Heart left ventricle (tissue), 16 donors: ENCODE results near the gene NOL12. TPM values are rescaled to one million over a fixed set of nuclear protein-coding genes. Genes with fewer than 3 reads are reported as not detected.
A peak's percentile ranks its signal among the peaks of the same experiment; 100 is the strongest.
"Not testable (repeated sequence)": the region's sequence is repeated elsewhere in the genome, so short reads cannot be mapped to it uniquely, and the experiment has no call there.

ENCODE experiments used
- ATAC-seq, 4 donors: fragments of 200-7000 bp; cut with Tn5 transposase; one replicate each; pipeline ENCODE4 v1.9.1; 2020 to 2022; ENCODE audit warnings: moderate library complexity in 4 of 4, mild to moderate bottlenecking in 3 of 4, moderate number of reproducible peaks in 1 of 4
- DNase-seq, 5 donors: peaks; one replicate each; pipeline ENCODE4 v3.0.0-alpha.2; 2020
- H3K27ac ChIP-seq, 12 donors: fragments of 200-600 bp; sonication (generic) in 4 of 12; one replicate each; pipeline versions ENCODE4 v1.5.0 to v1.8.0; 2016 to 2022; ENCODE audit warnings: mild to moderate bottlenecking in 2 of 12
- H3K27me3 ChIP-seq, 9 donors: fragments of 200-600 bp; sonication (generic) in 2 of 9; one replicate each; pipeline versions ENCODE4 v1.5.1 to v1.8.0; 2016 to 2022; ENCODE audit warnings: mild to moderate bottlenecking in 3 of 9
- H3K36me3 ChIP-seq, 9 donors: fragments of 200-600 bp; sonication (generic) in 2 of 9; one replicate each; pipeline versions ENCODE4 v1.5.0 to v1.8.0; 2018 to 2022; ENCODE audit warnings: mild to moderate bottlenecking in 2 of 9
- H3K4me1 ChIP-seq, 12 donors: fragments of 200-600 bp; sonication (generic) in 4 of 12; one replicate each; pipeline versions ENCODE4 v1.5.0 to v1.8.0; 2016 to 2022; ENCODE audit warnings: mild to moderate bottlenecking in 3 of 12
- H3K4me3 ChIP-seq, 12 donors: fragments of 200-600 bp; sonication (generic) in 4 of 12; one replicate each; pipeline versions ENCODE4 v1.5.0 to v1.8.0; 2017 to 2022; ENCODE audit warnings: mild to moderate bottlenecking in 9 of 12, moderate library complexity in 4 of 12
- H3K9me3 ChIP-seq, 12 donors: fragments of 200-600 bp; sonication (generic) in 4 of 12; one replicate each; pipeline versions ENCODE4 v1.5.0 to v1.8.0; 2016 to 2022; ENCODE audit warnings: mild to moderate bottlenecking in 1 of 12
- CTCF ChIP-seq, 12 donors: fragments of 200-600 bp; sonication (generic) in 4 of 12; IDR thresholded peaks; one replicate each; pipeline versions ENCODE4 v1.5.0 to v1.8.0; 2018 to 2022; ENCODE audit warnings: antibody characterized with exemption in 12 of 12, mild to moderate bottlenecking in 5 of 12
- POLR2A ChIP-seq, 2 donors: fragments of 450-650 bp; IDR thresholded peaks; one replicate each; pipeline ENCODE4 v1.6.1; 2017; ENCODE audit warnings: antibody characterized with exemption in 2 of 2, mild to moderate bottlenecking in 2 of 2, moderate library complexity in 2 of 2
- WGBS, 4 donors: extraction: QIAGEN DNeasy Blood & Tissue Kit in 2 of 4; methylation state at CpG; one replicate each; pipeline versions ENCODE4 v1.1.5 to v1.1.7; 2013 to 2018; 5-methylcytosine and 5-hydroxymethylcytosine counted together
- intact Hi-C, 10 donors: fragments of 100-400 bp; cut with DNase I; formaldehyde crosslinking; loops; one replicate each; pipeline versions ENCODE4 v1.11.1 to v1.14.2; 2022
- polyA plus RNA-seq, 2 donors: library from polyadenylated mRNA; stranded (reverse); fragments of 200-250 nt; gene quantifications; one replicate each; pipeline ENCODE4 v1.2.3, GENCODE V29; 2013
- total RNA-seq, 9 donors: library from RNA; depleted of rRNA in 2 of 9; stranded (reverse); fragments of >200 nt in 2 of 9; fragmentation: NEBNext Ultra II Directional in 3 of 9; extraction: Animal tissue kit (Norgen Biotek cat#: 25700) in 3 of 9; gene quantifications; one replicate each; pipeline versions ENCODE4 v1.1.0 to v1.2.4, GENCODE V29; 2016 to 2023
- donor health status: ischemic (EF 13 %, LVEDD 7.1; RV severe dilation, severe dysfunction).
- donor health status: healthy with polysubstance abuse.
- donor health status: DM: no; HTN: yes; CAD: no.
- donor health status: DM: no; HTN: no; CAD: no.
- donor health status: ischemic (EF 25% LVEDD 6.9; RV normal size, moderate dysfunction).
- donor health status: ischemic (EF 25% LVEDD 5.7; RV mildly dilated, moderate dysfunction).
- donor health status: healthy.
- donor health status: DM: yes; HTN: yes; CAD: no.
- donor health status: ischemic (EF 35%, LVEDD 5.7; RV mildly dilated, moderate dysfunction).
- donor health status: nonischemic (EF 11% LVEDD 7.7; RV severe dilation, severe dysfunction).
- donor health status: DM: yes; HTN: yes; CAD: no.
- donor health status: PGD.
- donor health status: ischemic (EF 29% LVEDD 5.4; RV normal size, mild dysfunction).
- donor health status: nonischemic (EF 23%, LVEDD 6.1; RV moderate dilation, normal function).

Gene NOL12
- total and polyA plus RNA-seq, 11 donors: 8.0 to 29.2 (median 14.3) TPM

- H3K27ac ChIP-seq: no peak overlapping the region
- no peaks in the 10 kb centered on the region for H3K27me3 ChIP-seq
- DNase-seq (no peak), ATAC-seq (no peak)
- H3K4me1 ChIP-seq: peaks cover 0 to 2% (median 0%) of the 10 kb centered on the region in 12 donors
- TF ChIP-seq POLR2A (IDR thresholded peaks at IDR 0.05) (no peak), CTCF (IDR thresholded peaks at IDR 0.05) (no peak)
- 95 to 97% (median 96%) methylated on average over 17 of the region's 17 CpGs for WGBS, 4 donors
- H3K9me3 ChIP-seq: no peaks in the 10 kb centered on the region
- peaks cover 0 to 91% (median 0%) of the 10 kb centered on the region in 9 donors for H3K36me3 ChIP-seq
- intact Hi-C loops: no loop called here
- no peak overlapping the region for H3K4me3 ChIP-seq
These were observed 35.5 kb upstream of the NOL12 start for GRCh38 chr22:37650463-37651136.

GRCh38 chr22:37654563-37655251 lies 31.4 kb upstream of the NOL12 start:
- intact Hi-C loops: no loop called here
- Histone ChIP-seq H3K4me3 (no peak overlapping the region), H3K4me1 (peaks cover 0 to 26% (median 14%) of the 10 kb centered on the region in 12 donors), H3K27ac (no peak overlapping the region), H3K27me3 (no peaks in the 10 kb centered on the region), H3K9me3 (no peaks in the 10 kb centered on the region), H3K36me3 (peaks cover 0 to 50% (median 0%) of the 10 kb centered on the region in 9 donors)
- WGBS, 4 donors: 75 to 79% (median 77%) methylated on average over 14 of the region's 14 CpGs
- no peak for ATAC-seq
- TF ChIP-seq CTCF (IDR thresholded peaks at IDR 0.05): no peak
- TF ChIP-seq POLR2A (IDR thresholded peaks at IDR 0.05): no peak
- DNase-seq: no peak

- Histone ChIP-seq H3K27me3 (no peaks in the 10 kb centered on the region), H3K4me3 (no peak overlapping the region), H3K36me3 (peaks cover 0 to 45% (median 0%) of the 10 kb centered on the region in 9 donors), H3K9me3 (no peaks in the 10 kb centered on the region), H3K27ac (peak overlapping the region in 6 of 12 donors; percentile 26 to 72 (median 44)), H3K4me1 (peaks cover 0 to 31% (median 18%) of the 10 kb centered on the region in 12 donors)
- WGBS, 4 donors: 69 to 86% (median 80%) methylated on average over 12 to 17 of the region's 17 CpGs
- intact Hi-C loops: no loop called here
- DNase-seq (no peak), ATAC-seq (no peak)
- TF ChIP-seq POLR2A (IDR thresholded peaks at IDR 0.05) (no peak), CTCF (IDR thresholded peaks at IDR 0.05) (no peak)
These were observed 30.9 kb upstream of the NOL12 start for GRCh38 chr22:37655252-37655563.

GRCh38 chr22:37656583-37656982 lies 29.6 kb upstream of the NOL12 start:
- DNase-seq, H3K27me3 ChIP-seq, ATAC-seq, H3K9me3 ChIP-seq, H3K4me3 ChIP-seq, intact Hi-C loops: not testable (repeated sequence)
- H3K27ac ChIP-seq: peak overlapping the region in 9 of 12 donors; percentile 2 to 72 (median 33)
- WGBS, 4 donors: 93 to 99% (median 95%) methylated on average over 4 of the region's 4 CpGs
- H3K4me1 ChIP-seq: peaks cover 0 to 44% (median 32%) of the 10 kb centered on the region in 12 donors
- H3K36me3 ChIP-seq: peaks cover 0 to 31% (median 0%) of the 10 kb centered on the region in 9 donors
